CD4-positive, alpha-beta T cell treated with Interleukin-10 for 1 hour (primary cell): Measurements from ENCODE around the gene BATF2.

Experiments used
- DNase-seq: peaks from one replicate; pipeline ENCODE4 v3.0.0-alpha.2; 2020

The BATF2 gene

GRCh38 chr11:64963072-64963631 lies 33.6 kb downstream of the BATF2 start:
- DNase-seq: no peak

GRCh38 chr11:64960719-64961118 lies 36.1 kb downstream of the BATF2 start:
- no peak for DNase-seq

GRCh38 chr11:64959498-64959897 lies 37.3 kb downstream of the BATF2 start:
- DNase-seq: no peak

GRCh38 chr11:64954201-64954600 lies 42.6 kb downstream of the BATF2 start:
- no peak for DNase-seq

- DNase-seq: no peak
Measured at GRCh38 chr11:64951529-64951928, 45.2 kb downstream of the BATF2 start.

GRCh38 chr11:64947208-64947814 lies 49.5 kb downstream of the BATF2 start:
- DNase-seq: no peak
